GM23338 (cell line): ENCODE measurements around the gene ANKRD13C.

Source experiments
- ETS1 ChIP-seq: IDR thresholded peaks from 2 replicates; pipeline ENCODE4 v1.6.1; 2016; ENCODE audit warnings: antibody characterized with exemption
- EZH2 ChIP-seq: fragments of 200-600 bp; sonication (generic); IDR thresholded peaks from one replicate; pipeline ENCODE4 v1.8.0; 2017; ENCODE audit warnings: antibody characterized with exemption, mild to moderate bottlenecking, low read depth; ENCODE audit not compliant: unreplicated experiment
- JUNB ChIP-seq: IDR thresholded peaks from one replicate; pipeline ENCODE4 v1.6.1; 2016; ENCODE audit warnings: antibody characterized with exemption; ENCODE audit not compliant: unreplicated experiment
- POLR2AphosphoS5 ChIP-seq: IDR thresholded peaks from 2 replicates; pipeline ENCODE4 v1.6.1; 2016; ENCODE audit warnings: antibody characterized with exemption, low read depth
- STAT1 ChIP-seq: IDR thresholded peaks from one replicate; pipeline ENCODE4 v1.6.1; 2016; ENCODE audit warnings: antibody characterized with exemption; ENCODE audit not compliant: unreplicated experiment
- TF ChIP-seq, protein P1 (sequence below), 2 experiments: fragments of 200-600 bp in 1 of 2; sonication (generic) in 1 of 2; conservative IDR thresholded peaks; 2 replicates each; pipeline versions ENCODE4 v1.5.1 to v1.6.1; 2016 to 2017; ENCODE audit warnings: antibody characterized with exemption in 2 of 2, low read depth in 2 of 2, mild to moderate bottlenecking in 2 of 2, moderate library complexity in 1 of 2
- TF ChIP-seq, protein P2 (sequence below): IDR thresholded peaks from one replicate; pipeline ENCODE4 v1.6.1; 2018; ENCODE audit warnings: antibody characterized with exemption; ENCODE audit not compliant: unreplicated experiment

DNA sequence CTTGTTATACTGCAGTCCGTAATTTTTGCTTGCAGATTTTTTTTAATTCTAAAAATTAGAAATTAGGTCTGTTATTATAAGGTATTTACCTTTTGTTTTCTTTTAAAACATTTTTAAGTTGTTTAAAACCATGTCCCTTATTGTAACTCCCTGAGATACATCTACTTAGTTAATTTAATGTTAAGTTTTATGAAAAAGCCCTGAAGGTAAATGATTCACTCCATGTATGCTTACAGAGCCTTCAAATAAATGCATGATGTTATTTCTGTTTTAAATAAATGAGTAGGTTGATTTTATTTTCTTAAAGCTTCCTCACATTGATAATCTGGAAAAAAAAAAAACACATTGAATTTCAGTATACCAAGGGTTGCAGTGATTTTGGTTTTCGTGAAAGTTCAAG, 125.9 kb downstream of the ANKRD13C start:
- TF ChIP-seq, protein P1, sequence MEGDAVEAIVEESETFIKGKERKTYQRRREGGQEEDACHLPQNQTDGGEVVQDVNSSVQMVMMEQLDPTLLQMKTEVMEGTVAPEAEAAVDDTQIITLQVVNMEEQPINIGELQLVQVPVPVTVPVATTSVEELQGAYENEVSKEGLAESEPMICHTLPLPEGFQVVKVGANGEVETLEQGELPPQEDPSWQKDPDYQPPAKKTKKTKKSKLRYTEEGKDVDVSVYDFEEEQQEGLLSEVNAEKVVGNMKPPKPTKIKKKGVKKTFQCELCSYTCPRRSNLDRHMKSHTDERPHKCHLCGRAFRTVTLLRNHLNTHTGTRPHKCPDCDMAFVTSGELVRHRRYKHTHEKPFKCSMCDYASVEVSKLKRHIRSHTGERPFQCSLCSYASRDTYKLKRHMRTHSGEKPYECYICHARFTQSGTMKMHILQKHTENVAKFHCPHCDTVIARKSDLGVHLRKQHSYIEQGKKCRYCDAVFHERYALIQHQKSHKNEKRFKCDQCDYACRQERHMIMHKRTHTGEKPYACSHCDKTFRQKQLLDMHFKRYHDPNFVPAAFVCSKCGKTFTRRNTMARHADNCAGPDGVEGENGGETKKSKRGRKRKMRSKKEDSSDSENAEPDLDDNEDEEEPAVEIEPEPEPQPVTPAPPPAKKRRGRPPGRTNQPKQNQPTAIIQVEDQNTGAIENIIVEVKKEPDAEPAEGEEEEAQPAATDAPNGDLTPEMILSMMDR (conservative IDR thresholded peaks at IDR 0.05; ENCODE audit: low read depth in 2 of 2), result no peak
- TF ChIP-seq POLR2AphosphoS5, result no peak
- TF ChIP-seq EZH2, result no peak
- no peak for TF ChIP-seq JUNB
- TF ChIP-seq STAT1, result no peak
- TF ChIP-seq, protein P2, sequence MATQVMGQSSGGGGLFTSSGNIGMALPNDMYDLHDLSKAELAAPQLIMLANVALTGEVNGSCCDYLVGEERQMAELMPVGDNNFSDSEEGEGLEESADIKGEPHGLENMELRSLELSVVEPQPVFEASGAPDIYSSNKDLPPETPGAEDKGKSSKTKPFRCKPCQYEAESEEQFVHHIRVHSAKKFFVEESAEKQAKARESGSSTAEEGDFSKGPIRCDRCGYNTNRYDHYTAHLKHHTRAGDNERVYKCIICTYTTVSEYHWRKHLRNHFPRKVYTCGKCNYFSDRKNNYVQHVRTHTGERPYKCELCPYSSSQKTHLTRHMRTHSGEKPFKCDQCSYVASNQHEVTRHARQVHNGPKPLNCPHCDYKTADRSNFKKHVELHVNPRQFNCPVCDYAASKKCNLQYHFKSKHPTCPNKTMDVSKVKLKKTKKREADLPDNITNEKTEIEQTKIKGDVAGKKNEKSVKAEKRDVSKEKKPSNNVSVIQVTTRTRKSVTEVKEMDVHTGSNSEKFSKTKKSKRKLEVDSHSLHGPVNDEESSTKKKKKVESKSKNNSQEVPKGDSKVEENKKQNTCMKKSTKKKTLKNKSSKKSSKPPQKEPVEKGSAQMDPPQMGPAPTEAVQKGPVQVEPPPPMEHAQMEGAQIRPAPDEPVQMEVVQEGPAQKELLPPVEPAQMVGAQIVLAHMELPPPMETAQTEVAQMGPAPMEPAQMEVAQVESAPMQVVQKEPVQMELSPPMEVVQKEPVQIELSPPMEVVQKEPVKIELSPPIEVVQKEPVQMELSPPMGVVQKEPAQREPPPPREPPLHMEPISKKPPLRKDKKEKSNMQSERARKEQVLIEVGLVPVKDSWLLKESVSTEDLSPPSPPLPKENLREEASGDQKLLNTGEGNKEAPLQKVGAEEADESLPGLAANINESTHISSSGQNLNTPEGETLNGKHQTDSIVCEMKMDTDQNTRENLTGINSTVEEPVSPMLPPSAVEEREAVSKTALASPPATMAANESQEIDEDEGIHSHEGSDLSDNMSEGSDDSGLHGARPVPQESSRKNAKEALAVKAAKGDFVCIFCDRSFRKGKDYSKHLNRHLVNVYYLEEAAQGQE, result no peak
- TF ChIP-seq ETS1, result no peak
